Measurements from ENCODE around the gene CD302.
"Not testable (repeated sequence)": the region's sequence is repeated elsewhere in the genome, so short reads cannot be mapped to it uniquely, and the experiment has no call there.

The CD302 gene, protein sequence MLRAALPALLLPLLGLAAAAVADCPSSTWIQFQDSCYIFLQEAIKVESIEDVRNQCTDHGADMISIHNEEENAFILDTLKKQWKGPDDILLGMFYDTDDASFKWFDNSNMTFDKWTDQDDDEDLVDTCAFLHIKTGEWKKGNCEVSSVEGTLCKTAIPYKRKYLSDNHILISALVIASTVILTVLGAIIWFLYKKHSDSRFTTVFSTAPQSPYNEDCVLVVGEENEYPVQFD

DNA sequence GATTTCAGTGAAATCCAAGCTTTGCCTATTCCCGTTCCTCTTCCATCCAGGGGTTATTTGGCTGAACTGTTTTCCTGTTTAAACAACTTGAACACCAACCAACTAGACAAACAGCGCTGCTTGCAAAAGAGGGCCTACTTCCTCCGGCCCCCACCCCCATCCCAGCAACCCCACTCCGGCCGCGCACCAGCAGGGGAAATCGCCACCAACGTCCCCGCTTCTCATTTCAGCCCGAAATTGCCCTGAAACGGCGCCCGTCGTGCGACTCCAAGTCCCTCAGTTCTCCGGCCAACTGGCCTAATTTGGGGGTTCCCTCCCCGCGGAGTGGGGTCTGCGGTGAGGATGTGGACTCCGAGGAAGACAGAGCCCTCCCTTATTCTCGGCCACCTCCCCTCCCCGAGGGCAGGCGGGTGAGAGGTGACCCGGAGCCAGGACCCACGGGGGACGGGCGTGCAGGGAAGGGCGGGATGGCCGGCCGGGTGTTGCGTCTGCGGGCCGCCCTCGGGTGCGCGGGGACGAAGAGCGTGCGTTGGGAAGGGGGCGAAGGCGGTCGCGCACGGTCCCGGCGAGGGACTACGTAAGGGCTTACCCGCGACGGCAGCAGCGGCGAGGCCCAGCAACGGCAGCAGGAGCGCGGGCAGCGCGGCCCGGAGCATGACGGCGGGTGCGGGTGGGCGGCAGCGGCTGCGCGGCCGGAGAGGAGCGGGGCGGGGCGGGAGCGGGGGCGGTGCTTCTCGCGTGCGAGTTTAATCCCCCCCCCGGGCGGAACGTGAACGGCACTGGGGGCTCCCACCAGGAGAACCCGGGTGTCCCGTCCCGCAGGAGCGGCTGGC is at the start of gene CD302:
Gene CD302, minus strand, starts transcription at position 666 of the 833 bp plus-strand sequence. Its CDS starts 10 bp downstream, at position 656.
- DNase-seq, result peak; percentile 50

DNA sequence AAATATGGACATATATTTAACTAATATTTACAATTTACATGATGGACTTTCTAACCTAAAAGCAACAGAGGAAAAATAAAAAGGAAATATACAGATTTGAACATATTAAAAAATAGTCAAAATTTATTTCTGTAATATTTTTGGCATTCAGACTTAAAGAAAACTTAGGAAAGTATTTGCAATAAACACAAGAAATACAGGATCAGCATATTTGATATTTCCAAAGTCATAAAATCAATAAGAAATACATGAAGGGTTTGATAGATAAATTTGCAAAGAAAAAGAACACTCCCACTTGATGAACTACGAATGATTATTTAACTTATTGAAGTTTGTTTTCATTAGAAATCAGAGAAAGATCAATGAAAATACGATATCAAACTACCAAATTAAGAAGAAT is 48.6 kb upstream of the CD302 start:
- DNase-seq, result no peak

DNA sequence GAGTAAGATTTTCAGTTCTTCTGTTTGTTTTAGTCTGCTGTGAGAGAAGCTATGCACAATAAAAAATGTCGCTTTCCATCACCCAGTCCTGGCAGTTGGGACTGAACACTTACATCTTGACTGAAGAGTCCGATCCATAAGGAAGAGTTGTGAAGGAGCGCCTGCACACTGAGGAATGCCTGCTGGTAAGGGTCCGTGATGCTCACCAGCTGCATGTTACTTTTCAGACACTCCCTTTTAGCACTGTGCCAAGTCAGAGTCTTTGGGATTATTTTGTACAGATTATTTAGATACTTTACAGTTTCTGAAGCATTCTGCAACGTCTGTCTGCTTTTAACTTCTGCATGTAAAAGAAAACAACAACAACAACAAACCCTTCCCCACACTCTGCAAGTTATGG is 42.6 kb upstream of the CD302 start:
- DNase-seq, result no peak

DNA sequence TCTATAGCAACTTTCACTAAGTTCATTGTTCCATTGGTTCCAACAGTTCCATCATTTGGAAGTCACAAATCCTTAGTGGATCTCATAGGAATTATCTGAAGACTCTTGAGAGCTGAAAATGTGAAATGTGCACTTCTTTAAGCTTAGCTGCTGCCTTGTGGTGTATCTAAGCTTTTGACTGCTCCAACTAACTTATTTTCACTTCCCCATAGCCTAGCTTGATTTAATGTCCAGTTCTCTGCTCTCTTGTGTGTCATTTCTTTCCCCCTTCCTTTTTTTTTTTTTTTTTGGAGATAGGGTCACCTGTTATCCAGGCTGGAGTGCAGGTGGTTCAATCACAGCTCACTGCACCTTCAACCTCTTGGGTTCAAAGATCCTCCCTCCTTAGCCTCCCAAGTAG is 34.9 kb upstream of the CD302 start:
- no peak for DNase-seq

DNA sequence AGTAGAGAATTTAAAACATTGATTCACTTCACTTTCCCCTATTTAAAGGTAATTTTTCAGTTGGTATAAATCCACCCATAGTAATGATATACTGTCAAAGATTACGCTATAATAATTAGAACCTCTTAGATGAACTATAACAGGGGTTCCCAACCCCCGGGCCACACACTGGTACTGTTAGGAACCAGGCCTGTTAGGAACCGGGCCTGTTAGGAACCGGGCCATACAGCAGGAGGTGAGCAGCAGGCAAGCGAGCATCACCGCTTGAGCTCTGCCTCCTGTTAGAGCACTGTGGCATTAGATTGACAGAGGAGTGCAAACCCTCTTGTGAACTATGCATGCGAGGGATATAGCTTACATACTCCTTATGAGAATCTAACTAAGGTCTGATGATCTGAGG is 34.0 kb upstream of the CD302 start:
- no peak for DNase-seq

DNA sequence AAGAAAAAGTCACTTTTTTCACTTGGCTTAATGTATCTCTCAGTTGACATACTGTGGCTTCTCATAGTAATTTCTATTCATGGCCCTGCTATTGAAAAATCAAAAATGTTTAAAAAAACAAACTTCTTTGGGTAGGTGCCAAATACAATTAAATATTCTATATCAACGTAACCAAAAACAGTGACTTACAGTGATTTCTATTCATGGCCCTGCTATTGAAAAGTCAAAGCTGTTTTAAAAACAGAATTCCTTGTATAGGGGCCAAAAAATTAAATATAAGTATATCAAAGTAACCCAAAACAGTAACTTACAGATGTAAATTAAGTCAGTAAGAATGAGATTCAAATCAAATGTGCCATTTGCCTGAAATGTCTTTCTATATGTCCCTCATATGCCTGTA is 31.4 kb upstream of the CD302 start:
- no peak for DNase-seq

DNA sequence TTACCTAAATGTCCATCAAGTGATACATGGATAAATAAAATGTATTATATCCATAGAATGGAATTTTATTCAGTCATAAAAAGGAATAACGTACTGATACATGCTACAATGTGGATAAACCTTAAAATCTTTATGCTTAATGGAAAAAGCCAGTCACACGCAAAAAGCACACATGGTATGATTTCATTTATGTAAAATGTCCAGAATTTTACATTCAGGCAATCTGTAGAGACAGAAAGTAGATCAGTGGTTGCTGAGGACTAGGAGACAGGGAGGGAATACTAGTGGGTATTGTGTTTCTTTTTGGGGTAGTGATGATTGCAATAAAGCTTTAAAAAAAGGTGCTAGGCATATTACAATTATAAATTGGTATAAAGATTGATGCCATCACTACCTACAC is 30.7 kb upstream of the CD302 start:
- no peak for DNase-seq

DNA sequence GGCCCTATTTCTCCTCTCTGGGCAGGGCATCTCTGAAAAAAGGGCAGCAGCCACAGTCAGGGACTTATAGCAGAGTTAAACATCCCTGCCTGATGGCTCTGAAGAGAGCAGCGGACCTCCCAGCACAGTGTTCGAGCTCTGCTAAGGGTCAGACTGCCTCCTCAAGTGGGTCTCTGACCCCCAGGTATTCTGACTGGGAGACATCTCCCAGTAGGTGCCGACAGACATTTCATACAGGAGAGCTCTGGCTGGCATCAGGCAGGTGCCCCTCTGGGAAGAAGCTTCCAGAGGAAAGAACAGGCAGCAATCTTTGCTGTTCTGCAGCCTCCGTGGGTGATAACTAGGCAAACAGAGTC is 24.4 kb upstream of the CD302 start:
- not testable (repeated sequence) for DNase-seq

DNA sequence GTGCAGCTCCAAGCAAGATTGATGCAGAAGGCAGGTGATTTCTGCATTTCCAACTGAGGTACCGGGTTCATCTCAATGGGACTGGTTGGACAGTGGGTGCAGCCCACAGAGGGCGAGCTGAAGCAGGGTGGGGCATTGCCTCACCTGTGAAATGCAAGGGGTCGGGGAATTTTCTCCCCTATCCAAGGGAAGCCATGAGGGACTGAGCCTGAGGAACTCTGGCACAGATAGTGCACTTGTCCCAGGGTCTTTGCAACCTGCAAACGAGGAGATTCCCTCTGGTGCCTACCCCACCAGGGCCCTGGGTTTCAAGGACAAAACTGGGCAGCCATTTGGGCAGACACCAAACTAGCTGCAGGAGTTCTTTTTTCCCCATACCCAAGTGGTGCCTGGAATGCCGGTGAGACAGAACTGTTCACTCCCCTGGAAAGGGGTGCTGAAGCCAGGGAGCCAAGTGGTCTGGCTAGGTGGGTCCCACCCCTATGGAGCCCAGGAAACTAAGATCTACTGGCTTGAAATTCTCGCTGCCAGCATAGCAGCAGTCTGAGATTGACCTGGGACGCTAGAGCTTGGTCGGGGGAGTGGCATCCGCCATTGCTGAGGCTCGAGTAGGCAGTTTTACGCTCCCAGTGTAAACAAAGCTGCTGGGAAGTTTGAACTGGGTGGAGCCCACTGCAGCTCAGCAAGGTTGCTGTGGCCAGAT is 23.9 kb upstream of the CD302 start:
- not testable (repeated sequence) for DNase-seq

DNA sequence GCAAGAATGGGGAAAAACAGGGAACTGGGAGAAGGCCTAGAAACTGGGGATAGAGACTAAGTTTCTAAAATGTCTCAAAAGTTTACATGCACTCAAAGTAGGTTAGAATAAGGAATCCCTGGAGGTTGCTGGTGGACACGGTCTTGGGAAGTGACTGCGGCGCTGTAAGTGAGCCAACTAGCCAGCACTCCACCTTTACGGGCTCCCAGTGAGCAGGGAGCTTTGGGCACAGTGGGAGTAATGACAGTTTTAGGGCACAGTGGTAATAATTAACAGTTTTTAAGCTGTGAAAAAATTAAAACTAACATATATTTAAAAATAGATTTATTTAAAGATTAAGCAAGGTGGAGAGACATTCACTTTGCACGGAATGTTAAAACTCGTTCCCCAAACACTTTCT is 20.9 kb upstream of the CD302 start:
- DNase-seq, result no peak

DNA sequence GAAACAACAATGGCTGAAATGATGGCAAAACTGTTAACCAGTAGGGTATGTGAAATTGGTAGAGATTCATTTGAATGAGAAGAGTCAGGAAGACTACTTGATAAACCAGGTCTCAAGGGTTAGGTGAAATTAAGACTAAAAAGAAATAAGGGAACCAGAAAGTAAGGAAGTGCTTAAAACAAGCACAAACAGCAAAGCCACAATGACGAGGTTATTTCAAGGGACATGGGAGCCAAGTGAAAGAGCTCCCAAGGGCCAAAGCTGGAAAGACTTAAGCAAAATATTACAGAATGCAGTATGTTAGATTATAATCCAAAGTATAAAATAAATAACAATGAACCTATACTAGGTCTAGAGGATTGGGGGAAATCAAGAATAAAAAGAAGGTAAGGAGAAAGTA is 19.3 kb upstream of the CD302 start:
- no peak for DNase-seq

DNA sequence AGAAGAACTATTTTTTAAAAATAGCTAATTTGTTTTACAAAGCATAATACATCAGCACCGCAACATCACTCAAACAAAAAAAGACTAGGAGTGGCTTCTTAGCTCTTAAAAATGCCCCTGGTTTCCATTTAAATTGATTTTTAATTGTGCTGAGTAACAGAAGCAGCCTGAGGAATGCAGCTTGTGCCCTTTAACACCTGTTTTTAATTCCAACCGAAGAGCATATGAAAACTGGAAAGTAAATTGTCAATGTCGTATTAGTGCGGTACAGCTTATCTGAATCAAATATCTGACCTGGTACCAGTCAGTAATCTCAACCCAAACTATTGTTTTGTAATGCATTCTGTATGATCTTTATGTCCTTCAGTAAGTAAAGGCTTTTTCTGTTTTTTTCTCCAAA is 13.2 kb upstream of the CD302 start:
- DNase-seq, result no peak

DNA sequence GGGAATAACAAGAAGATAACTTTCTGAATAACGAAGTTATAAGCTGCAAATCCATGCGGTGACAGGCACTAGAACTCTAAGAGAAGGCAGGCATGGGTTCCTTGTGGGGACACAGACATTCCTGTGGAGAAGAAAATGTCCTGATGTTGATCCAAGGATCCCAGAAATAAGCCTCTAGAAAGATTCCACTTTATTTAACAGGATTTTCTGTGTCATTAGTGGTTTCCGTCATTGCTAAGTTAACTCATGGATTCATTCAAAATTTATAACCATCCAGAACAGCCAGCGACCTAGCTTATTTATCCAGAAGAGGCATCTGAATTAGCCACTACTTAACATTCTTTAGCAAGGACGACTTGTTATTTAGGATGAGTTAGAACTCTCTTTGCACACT is 10.0 kb upstream of the CD302 start:
- DNase-seq, result no peak

DNA sequence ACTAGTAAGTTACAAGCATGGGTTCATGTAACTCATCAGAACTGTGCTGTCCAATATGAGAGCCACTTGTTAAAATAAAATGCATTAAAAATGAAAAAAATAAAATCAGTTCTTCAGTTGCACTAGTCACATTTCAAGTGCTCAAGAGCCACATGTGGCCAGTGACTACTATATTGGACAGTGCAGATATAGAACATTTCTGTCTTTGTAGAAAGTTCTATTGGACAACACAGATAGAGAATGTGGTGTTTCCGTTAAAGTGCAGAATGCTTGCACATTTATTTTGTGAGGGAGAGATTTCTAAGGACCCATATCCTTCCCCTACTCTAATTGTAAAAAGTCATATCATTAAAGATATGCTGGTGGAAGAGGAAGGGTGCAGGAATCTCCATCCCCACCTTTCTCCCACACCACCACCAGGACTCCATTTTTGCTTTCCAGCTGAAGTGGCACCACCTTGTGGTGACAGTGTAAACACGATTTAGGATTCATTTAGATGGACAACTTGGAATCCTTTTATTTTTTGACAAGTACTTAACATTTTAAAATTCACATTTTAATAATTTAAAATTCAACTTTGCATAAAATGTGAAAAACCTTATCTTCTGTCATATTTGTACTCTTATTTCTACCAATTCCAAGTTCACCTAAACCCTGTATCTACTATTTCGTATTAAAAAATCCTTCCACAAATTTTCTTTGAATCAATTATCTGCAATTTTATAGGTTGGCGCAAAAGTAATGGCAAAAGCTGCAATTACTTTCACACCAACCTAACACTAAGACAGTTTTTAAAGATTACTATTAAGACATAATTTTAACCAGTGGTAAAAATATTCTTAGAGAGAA is 9.4 kb upstream of the CD302 start:
- no peak for DNase-seq

DNA sequence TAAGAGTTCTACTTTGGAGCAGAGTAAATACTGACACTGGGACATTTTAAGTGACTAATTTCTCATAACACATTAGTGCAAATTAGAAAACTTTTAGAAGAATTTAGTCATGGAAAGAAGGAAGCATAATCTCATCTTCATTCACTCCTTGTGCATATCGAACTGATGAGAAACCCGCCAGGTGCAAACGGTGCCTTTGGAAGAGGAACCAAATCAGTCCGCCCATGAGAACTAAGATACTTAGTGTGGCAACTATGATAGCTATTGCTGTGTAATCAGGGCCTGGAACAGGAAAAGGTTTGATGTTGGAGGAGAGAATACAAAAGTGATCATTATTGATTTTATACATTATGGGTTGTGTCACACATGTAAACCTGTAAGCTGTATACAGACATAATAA is 6.9 kb upstream of the CD302 start:
- no peak for DNase-seq

DNA sequence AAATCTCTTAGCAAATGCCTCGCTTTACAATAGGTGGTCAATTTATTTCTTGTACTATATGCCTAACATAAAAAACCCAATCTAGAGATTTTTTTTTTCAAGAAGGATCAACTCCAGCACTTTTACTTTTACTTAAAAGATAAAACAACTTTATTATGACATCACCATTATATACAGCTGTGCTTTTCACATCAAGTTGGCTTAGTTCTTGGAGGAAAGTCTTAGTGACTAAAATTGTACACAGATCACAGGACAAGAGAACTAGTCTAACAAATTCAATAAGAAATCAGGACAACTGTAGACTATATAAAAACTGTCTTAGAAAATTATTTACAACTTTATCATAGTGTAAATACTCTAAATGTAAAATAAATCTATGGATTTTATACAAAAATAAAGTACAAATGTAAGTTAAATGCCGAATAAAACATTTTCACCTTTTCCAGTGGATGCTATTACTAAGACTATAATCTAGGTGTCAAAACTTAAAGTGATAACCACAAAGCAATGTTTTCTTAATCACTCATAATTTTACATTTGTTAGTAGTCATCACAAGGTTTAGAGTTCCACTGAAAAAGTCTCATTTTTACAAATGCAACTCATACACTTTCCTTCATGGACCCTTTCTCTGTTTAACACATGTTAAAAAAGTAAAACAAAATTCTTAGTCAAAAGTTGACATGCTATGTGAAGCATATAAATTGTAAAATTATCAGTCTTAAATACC is 5.4 kb upstream of the CD302 start:
- DNase-seq, result no peak

DNA sequence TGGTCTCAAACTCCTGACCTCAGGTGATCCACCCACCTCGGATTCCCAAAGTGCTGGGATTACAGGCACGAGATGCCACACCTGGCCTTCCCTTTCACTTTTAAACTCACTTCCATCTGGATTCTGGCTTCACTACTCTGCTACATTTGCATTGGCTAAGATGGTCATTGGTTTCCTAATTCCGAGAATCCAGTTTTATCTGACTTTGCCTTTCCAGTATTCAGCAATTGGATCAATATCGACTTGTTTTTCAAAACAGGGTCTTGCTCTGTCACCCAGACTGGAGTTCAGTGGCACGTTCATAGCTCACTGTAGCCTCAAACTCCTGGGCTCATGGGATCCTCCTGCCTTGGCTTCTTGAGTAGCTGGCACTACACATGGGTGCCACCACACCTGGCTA is 4.7 kb upstream of the CD302 start:
- DNase-seq, result no peak

DNA sequence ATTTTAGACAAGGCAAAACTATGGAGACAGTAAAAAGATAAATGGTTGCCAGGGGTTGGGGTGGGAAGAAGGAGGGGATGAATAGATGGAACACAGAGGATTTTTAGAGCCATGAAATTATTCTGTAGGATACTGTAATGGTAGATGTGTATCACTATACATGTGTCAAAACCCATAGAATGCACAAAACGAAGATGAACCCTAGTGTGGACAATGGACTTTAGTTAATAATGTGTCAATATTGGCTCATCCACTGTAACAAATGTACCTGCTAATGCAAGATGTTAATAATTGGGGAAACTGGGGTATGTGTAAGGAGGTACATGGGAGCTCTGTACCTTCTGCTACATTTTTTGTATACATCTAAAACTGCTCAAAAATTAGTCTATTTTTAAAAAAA is 1.8 kb upstream of the CD302 start:
- DNase-seq, result no peak

DNA sequence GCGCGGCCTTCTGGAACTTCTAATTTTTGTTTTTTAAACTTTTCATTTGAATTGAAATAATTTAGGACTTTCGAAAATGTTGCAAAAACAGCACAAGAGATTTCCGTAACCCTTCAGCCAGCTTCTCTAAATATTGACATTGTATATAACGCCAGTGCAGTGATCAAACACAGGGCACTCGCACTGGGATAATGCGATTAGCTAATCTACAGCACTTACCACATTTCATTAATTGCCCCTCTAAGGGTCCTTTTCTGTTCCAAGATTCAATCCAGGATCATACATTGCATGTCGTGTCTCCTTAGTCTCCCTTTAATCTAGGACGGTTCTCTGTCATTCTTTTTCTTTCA is 343 bp upstream of the CD302 start:
- no peak for DNase-seq

DNA sequence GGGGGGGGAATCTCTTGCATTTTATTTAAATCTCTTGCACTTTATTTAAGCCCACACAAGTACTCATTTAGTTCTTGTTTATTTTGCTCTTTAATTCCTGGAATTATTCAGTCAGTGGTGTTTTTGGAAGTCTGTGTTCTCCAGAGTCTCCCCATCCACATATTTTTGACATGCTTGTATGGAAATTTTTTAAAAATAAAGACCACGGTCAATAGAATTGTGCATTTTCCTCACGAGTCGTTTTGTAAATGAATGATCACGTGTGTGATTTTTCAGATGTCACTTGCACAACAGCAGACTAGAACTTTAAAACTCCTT is 824 bp downstream of the CD302 start:
- DNase-seq, result no peak

DNA sequence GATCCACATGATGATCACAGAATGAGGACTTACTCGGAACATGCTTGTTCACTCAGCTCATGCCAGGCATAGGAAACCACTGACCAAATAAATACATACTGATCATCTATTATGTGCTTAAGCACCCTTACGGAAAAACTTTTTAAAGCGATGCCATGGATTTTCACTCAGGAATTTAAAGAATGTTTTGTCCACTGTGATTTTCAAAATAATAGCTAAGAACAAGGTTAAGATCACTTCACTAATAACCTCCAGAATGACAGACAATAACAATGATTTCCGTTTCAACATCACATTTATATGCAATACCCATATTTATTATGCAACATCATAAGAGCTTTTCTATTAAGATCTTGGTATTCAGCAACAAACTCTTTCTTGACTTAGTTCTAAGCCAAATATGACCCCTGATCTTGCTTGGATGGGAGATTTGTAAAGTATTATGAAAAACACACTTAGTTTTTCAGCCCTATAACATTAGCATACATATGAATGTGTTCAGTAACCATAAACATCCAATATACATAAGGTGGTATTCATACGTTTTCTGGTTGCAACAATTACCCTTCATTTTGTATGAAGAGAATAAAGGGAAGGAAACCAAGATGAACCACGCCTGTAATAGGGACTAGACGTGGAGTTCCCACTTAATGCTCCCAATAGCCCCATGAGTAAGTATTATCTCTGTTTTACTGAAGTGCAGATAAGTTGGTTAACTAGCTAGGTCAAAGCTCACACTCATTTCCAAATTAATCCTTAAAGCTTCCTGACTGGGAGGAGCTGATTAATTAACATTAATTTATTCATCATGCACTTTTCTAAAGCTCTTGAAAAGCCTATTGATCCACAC is 1.9 kb downstream of the CD302 start:
- no peak for DNase-seq

DNA sequence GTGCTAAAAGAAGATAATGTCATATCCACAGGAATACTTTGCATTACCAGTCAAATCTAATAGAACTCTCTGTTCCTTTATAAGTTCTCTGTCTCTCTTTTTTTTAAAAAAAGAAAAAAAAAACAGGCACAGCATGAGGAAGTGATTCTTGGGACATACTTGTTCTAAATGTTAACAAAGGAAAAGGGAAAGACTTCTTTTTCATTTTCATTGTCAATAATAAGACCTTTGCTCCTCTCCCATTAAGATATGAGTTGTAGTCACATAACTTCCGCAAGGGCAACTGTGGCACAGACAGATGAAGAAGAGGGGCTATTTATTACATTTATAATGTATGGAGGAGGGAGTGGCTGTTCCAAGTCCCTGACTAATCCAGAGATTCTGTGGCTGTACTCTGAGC is 4.7 kb downstream of the CD302 start:
- DNase-seq, result no peak
